Activated naive CD4-positive, alpha-beta T cell treated with anti-CD3 and anti-CD28 coated beads, Interleukin-2, amount 50 U/mL, for 72 hours (primary cell): ENCODE measurements around the gene NUP62. TPM values are rescaled to one million over a fixed set of nuclear protein-coding genes. Genes with fewer than 3 reads are reported as not detected.

Experiments
- ATAC-seq, 2 donors: fragments of 150-1000 bp; cut with Tn5 transposase; 2 replicates each; pipeline ENCODE4 v1.10.0; 2021; ENCODE audit warnings: mild to moderate bottlenecking in 2 of 2, moderate library complexity in 2 of 2
- DNase-seq, 2 donors: peaks; one replicate each; pipeline ENCODE4 v3.0.0; 2021 to 2022; ENCODE audit warnings: low spot score in 2 of 2
- H3K27ac Mint-ChIP-seq, 2 donors: one replicate each; pipeline ENCODE4 v1.8.0; 2022; ENCODE audit warnings: mild to moderate bottlenecking in 2 of 2, mixed read lengths in 2 of 2
- H3K36me3 Mint-ChIP-seq, 2 donors: one replicate each; pipeline ENCODE4 v1.8.0; 2022; ENCODE audit warnings: mixed read lengths in 2 of 2
- H3K9me3 Mint-ChIP-seq, 2 donors: one replicate each; pipeline ENCODE4 v1.8.0; 2022; ENCODE audit warnings: mixed read lengths in 2 of 2
- total RNA-seq, 2 donors: library from RNA; stranded (reverse); gene quantifications; one replicate each; pipeline ENCODE4 v1.2.3, GENCODE V29; 2022

NUP62 gene
- total RNA-seq, 2 donors from 2014 or later, result 82.5 to 109 TPM

- H3K36me3 Mint-ChIP-seq, result peaks cover 5 to 27% of the 10 kb centered on the region in 2 donors
These were observed 7.2 kb downstream of the NUP62 start for GRCh38 chr19:49921871-49922795.

GRCh38 chr19:49920624-49921363, 8.5 kb downstream of the NUP62 start:
- DNase-seq (no peak), ATAC-seq (no peak)
- peak overlapping the region; percentile 86 to 89 for H3K27ac Mint-ChIP-seq
- H3K36me3 Mint-ChIP-seq, result peaks cover 7 to 37% of the 10 kb centered on the region in 2 donors
- no peaks in the 10 kb centered on the region for H3K9me3 Mint-ChIP-seq

More at GRCh38 chr19:49921871-49922795, 7.2 kb downstream of the NUP62 start:
- Mint-ChIP-seq H3K9me3 (no peaks in the 10 kb centered on the region), H3K27ac (peak overlapping the region; percentile 86 to 89)
- ATAC-seq (peak; percentile 51 to 78), DNase-seq (no peak)

- ATAC-seq (no peak), DNase-seq (no peak)
- Mint-ChIP-seq H3K36me3 (peaks cover 12 to 51% of the 10 kb centered on the region in 2 donors), H3K27ac (peak overlapping the region in 1 of 2 donors; percentile 14), H3K9me3 (no peaks in the 10 kb centered on the region)
These were observed 11.2 kb downstream of the NUP62 start for GRCh38 chr19:49918089-49918488.

DNA sequence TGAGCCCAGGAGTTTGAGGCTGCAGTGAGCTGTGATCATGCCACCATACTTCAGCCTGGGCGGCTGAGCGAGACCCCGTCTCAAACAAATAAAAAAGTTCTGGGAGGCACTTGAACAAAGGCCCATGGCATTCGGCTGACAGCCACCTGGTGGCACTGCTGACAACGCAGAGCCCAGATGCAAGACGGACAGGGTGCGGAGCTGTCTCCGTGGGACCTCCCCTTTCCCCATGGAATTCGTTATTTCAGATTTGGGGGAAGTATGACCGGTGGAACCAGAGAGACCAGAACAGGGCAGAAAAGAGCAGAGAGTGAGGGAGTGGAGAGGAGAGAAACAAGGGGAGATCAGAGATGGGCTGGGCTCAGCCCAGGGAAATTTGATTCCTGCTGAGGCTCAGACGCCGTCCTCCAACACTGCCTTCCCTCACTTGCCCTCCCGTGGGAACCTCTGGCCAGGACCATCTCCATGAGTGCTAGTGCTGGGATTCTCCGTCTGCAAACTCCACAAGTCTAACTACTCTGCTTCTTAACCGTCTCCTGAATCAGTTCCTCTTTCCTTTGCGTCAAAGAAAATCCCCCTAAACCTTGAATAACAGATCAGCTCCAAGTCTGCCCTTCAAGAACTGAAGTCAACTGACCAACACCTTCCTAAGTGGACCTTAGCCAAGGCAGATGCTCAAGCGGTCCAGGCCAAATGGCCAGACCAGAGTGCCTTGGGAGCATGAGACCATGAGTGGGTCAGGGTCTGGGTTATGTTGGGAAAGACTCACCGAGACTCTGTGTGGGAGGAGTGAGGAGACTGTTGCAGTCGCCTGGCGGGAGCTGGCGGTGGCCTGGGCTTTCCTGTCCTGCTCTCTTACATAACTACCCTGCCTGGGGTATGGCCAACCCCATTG, 12.2 kb downstream of the NUP62 start:
- Mint-ChIP-seq H3K36me3 (peaks cover 12 to 58% of the 10 kb centered on the region in 2 donors), H3K27ac (peak overlapping the region in 1 of 2 donors; percentile 14), H3K9me3 (no peaks in the 10 kb centered on the region)
- DNase-seq, result no peak
- ATAC-seq, result no peak

GRCh38 chr19:49915271-49915670, 14.0 kb downstream of the NUP62 start:
- DNase-seq, result no peak
- Mint-ChIP-seq H3K9me3 (no peaks in the 10 kb centered on the region), H3K27ac (peak overlapping the region; percentile 4 to 17), H3K36me3 (peaks cover 12 to 56% of the 10 kb centered on the region in 2 donors)
- ATAC-seq, result no peak

DNA sequence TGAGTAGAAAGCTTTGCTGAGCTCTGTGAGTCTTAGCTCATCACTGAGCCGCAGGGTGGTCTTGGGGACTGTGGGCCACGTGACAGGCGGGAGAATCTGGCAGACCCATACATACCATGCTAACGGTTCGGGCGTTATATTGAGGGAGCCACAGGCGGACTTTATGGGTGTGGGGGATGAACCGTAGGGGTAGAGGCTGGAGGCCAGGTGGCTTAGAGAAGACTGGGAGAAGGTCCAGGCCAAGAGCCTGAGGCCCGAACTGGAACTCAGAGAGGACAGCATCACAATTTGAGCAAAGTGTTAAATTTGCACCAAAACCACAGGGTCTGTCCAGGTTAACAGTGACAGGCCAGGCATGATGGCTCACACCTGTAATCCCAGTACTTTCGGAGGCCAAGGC, 15.6 kb downstream of the NUP62 start:
- peak overlapping the region; percentile 75 to 89 for H3K27ac Mint-ChIP-seq
- peaks cover 12 to 65% of the 10 kb centered on the region in 2 donors for H3K36me3 Mint-ChIP-seq
- DNase-seq, result no peak
- H3K9me3 Mint-ChIP-seq, result no peaks in the 10 kb centered on the region
- ATAC-seq, result no peak

DNA sequence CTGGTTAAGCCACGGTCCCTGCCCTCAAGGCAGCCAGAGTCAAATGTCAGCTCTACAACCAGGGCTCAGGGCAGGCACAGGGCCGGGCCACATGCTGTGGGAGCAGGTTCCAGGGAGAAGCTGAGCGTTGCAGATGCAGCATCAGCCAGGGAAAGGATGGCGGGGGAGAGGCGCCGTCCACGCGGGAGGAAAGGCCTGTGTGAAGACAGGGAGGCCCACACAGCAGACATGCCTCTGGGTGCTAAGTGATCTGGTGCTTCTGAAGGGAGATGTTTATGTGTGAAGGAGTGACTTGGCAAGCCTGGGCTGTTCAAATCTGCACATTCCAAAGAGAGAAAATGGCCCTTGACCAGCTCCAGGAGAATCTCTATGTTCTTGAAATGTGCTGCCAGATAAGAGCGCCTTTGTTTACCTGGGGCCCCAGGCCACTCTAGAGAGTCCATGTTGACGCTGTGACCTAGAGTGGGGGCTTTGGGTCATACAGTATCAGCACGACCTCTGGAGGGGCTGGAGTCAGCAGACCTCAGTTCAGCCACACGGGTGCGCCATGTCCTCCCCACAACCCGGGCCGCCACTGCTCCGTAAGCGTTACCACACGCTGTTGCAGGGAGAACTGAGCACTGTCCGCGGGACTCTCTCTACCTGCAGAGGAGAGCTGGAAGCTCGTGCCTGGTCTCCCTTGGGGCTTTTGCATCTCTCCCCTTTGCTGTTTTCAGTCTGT, 16.2 kb downstream of the NUP62 start:
- peaks cover 12 to 66% of the 10 kb centered on the region in 2 donors for H3K36me3 Mint-ChIP-seq
- H3K9me3 Mint-ChIP-seq, result no peaks in the 10 kb centered on the region
- DNase-seq (no peak), ATAC-seq (peak in 1 of 2 donors; percentile 42)
- peak overlapping the region; percentile 75 to 89 for H3K27ac Mint-ChIP-seq

- H3K9me3 Mint-ChIP-seq, result no peaks in the 10 kb centered on the region
- peaks cover 12 to 71% of the 10 kb centered on the region in 2 donors for H3K36me3 Mint-ChIP-seq
- peak overlapping the region; percentile 75 to 91 for H3K27ac Mint-ChIP-seq
- DNase-seq (no peak), ATAC-seq (peak; percentile 73 to 84)
These were observed 17.7 kb downstream of the NUP62 start for GRCh38 chr19:49911381-49912145.

- Mint-ChIP-seq H3K9me3 (no peaks in the 10 kb centered on the region), H3K27ac (peak overlapping the region; percentile 67 to 80), H3K36me3 (peaks cover 4 to 65% of the 10 kb centered on the region in 2 donors)
- ATAC-seq (no peak), DNase-seq (no peak)
These were observed 19.1 kb downstream of the NUP62 start for GRCh38 chr19:49910179-49910578.

GRCh38 chr19:49908480-49909420, 20.6 kb downstream of the NUP62 start:
- H3K36me3 Mint-ChIP-seq, result peaks cover 0 to 57% of the 10 kb centered on the region in 2 donors
- H3K27ac Mint-ChIP-seq, result peak overlapping the region; percentile 16 to 68
- no peak for DNase-seq
- H3K9me3 Mint-ChIP-seq, result no peaks in the 10 kb centered on the region
- no peak for ATAC-seq

- H3K36me3 Mint-ChIP-seq, result peaks cover 0 to 48% of the 10 kb centered on the region in 2 donors
- DNase-seq (no peak), ATAC-seq (peak in 1 of 2 donors; percentile 15)
- H3K27ac Mint-ChIP-seq, result peak overlapping the region; percentile 16 to 68
- no peaks in the 10 kb centered on the region for H3K9me3 Mint-ChIP-seq
These were observed 21.4 kb downstream of the NUP62 start for GRCh38 chr19:49907745-49908446.

GRCh38 chr19:49906879-49907564, 22.3 kb downstream of the NUP62 start:
- H3K9me3 Mint-ChIP-seq, result no peaks in the 10 kb centered on the region

GRCh38 chr19:49904136-49904535, 25.2 kb downstream of the NUP62 start:
- DNase-seq (no peak), ATAC-seq (no peak)
- H3K9me3 Mint-ChIP-seq, result no peaks in the 10 kb centered on the region
- H3K27ac Mint-ChIP-seq, result no peak overlapping the region
- H3K36me3 Mint-ChIP-seq, result peaks cover 0 to 26% of the 10 kb centered on the region in 2 donors

More at GRCh38 chr19:49906879-49907564, 22.3 kb downstream of the NUP62 start:
- Mint-ChIP-seq H3K27ac (no peak overlapping the region), H3K36me3 (peaks cover 0 to 43% of the 10 kb centered on the region in 2 donors)
- ATAC-seq (no peak), DNase-seq (no peak)
